Measurements from ENCODE around the gene CENPP. TPM values are rescaled to one million over a fixed set of nuclear protein-coding genes. Genes with fewer than 3 reads are reported as not detected.

Gene CENPP
- total RNA-seq, 4 donors from 2014 or later: 2.9 to 8.3 (median 4.9) TPM

GRCh38 chr9:92290785-92291429 is 34.8 kb upstream of the CENPP start:
- H3K4me3 ChIP-seq: no peak overlapping the region
- no peaks in the 10 kb centered on the region for H3K27me3 ChIP-seq
- ATAC-seq: no peak
- peaks cover 6 to 31% (median 10%) of the 10 kb centered on the region in 3 donors for H3K4me1 ChIP-seq
- TF ChIP-seq EP300 (IDR thresholded peaks at IDR 0.05) (no peak), POLR2A (IDR thresholded peaks at IDR 0.05) (no peak), CTCF (IDR thresholded peaks at IDR 0.05) (no peak), POLR2AphosphoS5 (IDR thresholded peaks at IDR 0.05) (no peak)
- H3K9me3 ChIP-seq: no peaks in the 10 kb centered on the region
- peaks cover 0 to 31% of the 10 kb centered on the region in 2 donors for H3K36me3 ChIP-seq
- H3K27ac ChIP-seq: no peak overlapping the region
- 55 to 86% methylated on average over 1 of the region's 1 CpG for WGBS, 2 donors (ENCODE audit: low coverage in 1 of 2)

GRCh38 chr9:92291577-92291976 is 34.2 kb upstream of the CENPP start:
- Histone ChIP-seq H3K9me3 (no peaks in the 10 kb centered on the region), H3K36me3 (peaks cover 0 to 26% of the 10 kb centered on the region in 2 donors), H3K27me3 (no peaks in the 10 kb centered on the region), H3K27ac (no peak overlapping the region), H3K4me3 (no peak overlapping the region), H3K4me1 (peaks cover 6 to 31% (median 10%) of the 10 kb centered on the region in 3 donors)
- TF ChIP-seq CTCF (IDR thresholded peaks at IDR 0.05): no peak
- no peak for TF ChIP-seq EP300 (IDR thresholded peaks at IDR 0.05)
- no peak for TF ChIP-seq POLR2AphosphoS5 (IDR thresholded peaks at IDR 0.05)
- TF ChIP-seq POLR2A (IDR thresholded peaks at IDR 0.05): no peak
- 84 to 89% methylated on average over 2 of the region's 2 CpGs for WGBS, 2 donors (ENCODE audit: low coverage in 1 of 2)
- no peak for ATAC-seq

- no peak for TF ChIP-seq POLR2A (IDR thresholded peaks at IDR 0.05)
- TF ChIP-seq POLR2AphosphoS5 (IDR thresholded peaks at IDR 0.05): no peak
- TF ChIP-seq EP300 (IDR thresholded peaks at IDR 0.05): no peak
- no peak for TF ChIP-seq CTCF (IDR thresholded peaks at IDR 0.05)
- peaks cover 0 to 26% of the 10 kb centered on the region in 2 donors for H3K36me3 ChIP-seq
- WGBS, 2 donors (ENCODE audit: low coverage in 1 of 2): 49 to 56% methylated on average over 5 of the region's 8 CpGs
- peak overlapping the region in 3 of 4 donors; percentile 57 to 85 (median 78) for H3K27ac ChIP-seq
- peak overlapping the region; percentile 60 to 93 for H3K4me3 ChIP-seq
- H3K4me1 ChIP-seq: peaks cover 6 to 31% (median 10%) of the 10 kb centered on the region in 3 donors
- no peaks in the 10 kb centered on the region for H3K27me3 ChIP-seq
- H3K9me3 ChIP-seq: no peaks in the 10 kb centered on the region
- no peak for ATAC-seq
These were observed 33.2 kb upstream of the CENPP start for GRCh38 chr9:92292338-92293074.

- WGBS, 2 donors (ENCODE audit: low coverage in 1 of 2): 0 to 1% methylated on average over 5 of the region's 5 CpGs
- no peak for ATAC-seq
- H3K27ac ChIP-seq: peak overlapping the region; percentile 57 to 85 (median 78)
These were observed 32.7 kb upstream of the CENPP start for GRCh38 chr9:92293075-92293354.

GRCh38 chr9:92293452-92294296 is 32.1 kb upstream of the CENPP start, which contains the start of gene IARS1:
Gene IARS1, minus strand, starts transcription at chr9:92293697. Its CDS starts 4,278 bp downstream, at chr9:92289419.
- Histone ChIP-seq H3K9me3 (no peaks in the 10 kb centered on the region), H3K27me3 (no peaks in the 10 kb centered on the region), H3K4me1 (peaks cover 6 to 31% (median 10%) of the 10 kb centered on the region in 3 donors), H3K4me3 (peak within 1 kb of the TSS; percentile 60 to 93), H3K27ac (peak within 1 kb of the TSS; percentile 57 to 85 (median 78)), H3K36me3 (peaks cover 4 to 26% of the 10 kb centered on the region in 2 donors)
- 0 to 1% methylated on average over 24 to 61 of the region's 63 CpGs for WGBS, 2 donors (ENCODE audit: low coverage in 1 of 2)
- peak; percentile 100 for ATAC-seq
- TF ChIP-seq EP300 (IDR thresholded peaks at IDR 0.05) (no peak), POLR2A (IDR thresholded peaks at IDR 0.05) (peak; percentile 47 to 61), POLR2AphosphoS5 (IDR thresholded peaks at IDR 0.05) (peak; percentile 89), CTCF (IDR thresholded peaks at IDR 0.05) (peak in 3 of 4 experiments; percentile 16 to 63 (median 39))

More at GRCh38 chr9:92293075-92293354, 32.7 kb upstream of the CENPP start:
- peaks cover 2 to 26% of the 10 kb centered on the region in 2 donors for H3K36me3 ChIP-seq
- H3K27me3 ChIP-seq: no peaks in the 10 kb centered on the region
- peak overlapping the region; percentile 60 to 93 for H3K4me3 ChIP-seq
- H3K4me1 ChIP-seq: peaks cover 6 to 31% (median 10%) of the 10 kb centered on the region in 3 donors
- TF ChIP-seq POLR2AphosphoS5 (IDR thresholded peaks at IDR 0.05): no peak
- H3K9me3 ChIP-seq: no peaks in the 10 kb centered on the region

Data from gastroesophageal sphincter (tissue), 4 donors.